Transverse colon (tissue), 4 donors: ENCODE data around the gene EQTN.

Source experiments
- EP300 ChIP-seq: sonication (generic); formaldehyde crosslinking; IDR thresholded peaks from one replicate; pipeline ENCODE4 v1.6.1; 2017; ENCODE audit warnings: antibody characterized with exemption, low read depth
- POLR2A ChIP-seq: fragments of 450-650 bp; IDR thresholded peaks from one replicate; pipeline ENCODE4 v1.6.1; 2016; ENCODE audit warnings: antibody characterized with exemption, mild to moderate bottlenecking, moderate library complexity
- POLR2AphosphoS5 ChIP-seq, 3 donors: sonication (generic); formaldehyde crosslinking; IDR thresholded peaks; one replicate each; pipeline ENCODE4 v1.6.1; 2016; ENCODE audit warnings: antibody characterized with exemption in 3 of 3
- TF ChIP-seq, protein P1 (sequence below), 5 experiments: fragments of 200-600 bp in 3 of 5; fragments of 450-650 bp in 2 of 5; sonication (generic) in 3 of 5; IDR thresholded peaks; 1 replicate in 2 of 5; 2 replicates in 3 of 5; pipeline ENCODE4 v1.5.1; 2016 to 2017; ENCODE audit warnings: antibody characterized with exemption in 5 of 5, inconsistent platforms in 3 of 5, mild to moderate bottlenecking in 2 of 5, moderate library complexity in 1 of 5

DNA sequence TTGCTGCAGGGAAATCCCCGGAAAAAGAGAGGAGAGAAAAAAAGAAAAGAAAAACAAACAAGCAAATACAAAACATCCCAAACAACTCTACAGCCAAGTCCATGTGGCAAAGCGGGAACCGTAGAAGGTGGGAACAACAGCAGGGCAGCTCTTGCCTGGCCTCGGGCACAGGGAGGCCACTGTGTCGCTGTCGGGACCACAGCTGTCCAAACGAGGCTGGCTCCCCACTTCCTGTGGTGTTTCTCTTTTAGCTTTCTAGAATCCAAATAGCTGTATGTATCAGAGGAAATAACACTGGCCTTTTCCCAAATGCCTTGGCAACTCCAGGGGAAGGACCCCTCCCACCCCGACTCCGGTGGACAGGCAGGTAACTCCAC, 41.6 kb upstream of the EQTN start:
- TF ChIP-seq, protein P1, sequence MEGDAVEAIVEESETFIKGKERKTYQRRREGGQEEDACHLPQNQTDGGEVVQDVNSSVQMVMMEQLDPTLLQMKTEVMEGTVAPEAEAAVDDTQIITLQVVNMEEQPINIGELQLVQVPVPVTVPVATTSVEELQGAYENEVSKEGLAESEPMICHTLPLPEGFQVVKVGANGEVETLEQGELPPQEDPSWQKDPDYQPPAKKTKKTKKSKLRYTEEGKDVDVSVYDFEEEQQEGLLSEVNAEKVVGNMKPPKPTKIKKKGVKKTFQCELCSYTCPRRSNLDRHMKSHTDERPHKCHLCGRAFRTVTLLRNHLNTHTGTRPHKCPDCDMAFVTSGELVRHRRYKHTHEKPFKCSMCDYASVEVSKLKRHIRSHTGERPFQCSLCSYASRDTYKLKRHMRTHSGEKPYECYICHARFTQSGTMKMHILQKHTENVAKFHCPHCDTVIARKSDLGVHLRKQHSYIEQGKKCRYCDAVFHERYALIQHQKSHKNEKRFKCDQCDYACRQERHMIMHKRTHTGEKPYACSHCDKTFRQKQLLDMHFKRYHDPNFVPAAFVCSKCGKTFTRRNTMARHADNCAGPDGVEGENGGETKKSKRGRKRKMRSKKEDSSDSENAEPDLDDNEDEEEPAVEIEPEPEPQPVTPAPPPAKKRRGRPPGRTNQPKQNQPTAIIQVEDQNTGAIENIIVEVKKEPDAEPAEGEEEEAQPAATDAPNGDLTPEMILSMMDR (IDR thresholded peaks at IDR 0.05), result no peak
- no peak for TF ChIP-seq POLR2A
- no peak for TF ChIP-seq EP300
- TF ChIP-seq POLR2AphosphoS5 (IDR thresholded peaks at IDR 0.05), result no peak
